Measurements from ENCODE around the gene BEST2.
A peak's percentile ranks its signal among the peaks of the same experiment; 100 is the strongest.

The BEST2 gene

DNA sequence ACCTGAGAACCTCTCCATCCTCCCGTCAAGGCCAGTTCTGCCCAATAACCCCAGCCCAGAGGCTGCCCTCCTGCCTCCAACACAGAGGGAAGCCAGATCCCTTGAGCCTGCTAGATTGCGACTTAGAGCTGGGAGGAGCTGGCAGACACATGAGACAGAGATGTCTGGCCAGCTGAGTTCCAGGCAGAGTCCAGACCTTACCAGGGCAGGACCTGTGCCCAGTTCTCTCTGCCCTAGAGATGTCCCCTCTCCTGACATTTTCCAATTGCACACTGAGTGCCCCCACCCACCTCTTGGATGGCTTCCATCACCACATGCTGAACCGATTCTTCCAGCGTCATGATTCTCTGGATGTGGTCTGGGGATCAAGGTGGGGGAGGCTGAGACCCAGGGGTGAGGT lies 20.7 kb downstream of the BEST2 start:
- DNase-seq, result no peak

DNA sequence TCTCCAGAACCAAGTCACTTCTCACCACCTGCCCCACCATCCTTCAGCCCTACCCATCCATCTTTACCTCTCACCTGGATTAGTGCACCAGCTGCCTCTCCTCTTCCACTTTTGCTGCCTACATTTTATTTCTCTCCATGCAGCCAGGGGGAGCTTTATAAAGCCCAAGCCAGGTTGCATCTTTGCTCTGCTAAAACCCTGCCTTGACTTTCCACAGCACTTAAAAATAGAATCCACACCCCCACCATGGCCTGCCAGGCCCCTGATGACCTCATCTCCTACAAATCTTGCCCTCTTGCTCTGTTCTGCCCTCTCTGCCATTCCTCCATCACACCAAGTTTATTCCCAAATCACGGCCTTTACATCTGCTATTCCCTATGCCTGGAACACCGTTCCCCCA lies 22.0 kb downstream of the BEST2 start:
- DNase-seq, result peak; percentile 48

GRCh38 chr19:12774588-12775555 lies 23.3 kb downstream of the BEST2 start, which contains the start of gene HOOK2:
HOOK2 (minus strand) TSS chr19:12775552; CDS start chr19:12775449, 103 bp downstream.
- DNase-seq, result no peak

DNA sequence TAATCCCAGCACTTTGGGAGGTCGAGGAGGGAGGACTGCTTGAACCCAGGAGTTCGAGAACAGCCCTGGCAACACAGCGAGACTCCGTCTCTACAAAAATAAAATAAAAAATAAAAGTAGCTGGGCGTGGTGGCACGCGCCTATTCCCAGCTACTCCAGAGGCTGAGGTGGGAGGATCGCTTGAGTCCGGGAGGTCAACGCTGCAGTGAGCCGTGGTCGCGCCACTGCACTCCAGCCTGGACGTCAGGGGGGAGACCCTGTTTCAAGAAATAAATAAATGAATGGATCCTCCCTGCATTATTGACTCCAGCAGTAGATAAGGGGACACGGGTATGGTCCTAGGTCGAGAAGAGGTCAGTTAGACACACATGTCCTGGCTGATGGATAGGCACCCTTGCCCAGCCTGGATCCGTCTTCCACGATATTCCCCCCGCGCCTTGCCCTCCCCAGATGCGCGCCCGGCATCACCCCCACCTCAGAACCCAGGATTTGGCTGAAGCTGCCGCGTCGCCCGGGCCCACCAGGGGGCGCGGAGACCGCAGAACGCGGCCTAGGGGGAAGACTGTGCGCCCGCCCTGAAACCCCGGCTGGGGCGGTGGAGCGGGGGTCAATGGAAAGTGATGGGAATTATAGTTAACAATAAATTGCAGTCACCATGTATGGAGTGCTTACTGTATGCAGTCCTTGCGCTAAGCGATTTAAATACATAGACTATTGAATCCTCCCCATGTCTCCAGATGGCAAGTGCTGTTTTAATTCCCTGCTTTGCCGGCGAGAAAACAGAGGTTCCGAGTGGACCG lies 25.8 kb downstream of the BEST2 start:
- peak; percentile 74 for DNase-seq

- DNase-seq, result peak; percentile 83
Observed at GRCh38 chr19:12778017-12778904, 26.7 kb downstream of the BEST2 start.

GRCh38 chr19:12778905-12779161 lies 27.2 kb downstream of the BEST2 start:
- no peak for DNase-seq

- DNase-seq, result peak; percentile 95
Observed at GRCh38 chr19:12779162-12779993, 27.8 kb downstream of the BEST2 start.

GRCh38 chr19:12782174-12782423 lies 30.5 kb downstream of the BEST2 start:
- DNase-seq, result no peak

- peak; percentile 91 for DNase-seq
Observed at GRCh38 chr19:12782424-12783290, 31.1 kb downstream of the BEST2 start.

DNA sequence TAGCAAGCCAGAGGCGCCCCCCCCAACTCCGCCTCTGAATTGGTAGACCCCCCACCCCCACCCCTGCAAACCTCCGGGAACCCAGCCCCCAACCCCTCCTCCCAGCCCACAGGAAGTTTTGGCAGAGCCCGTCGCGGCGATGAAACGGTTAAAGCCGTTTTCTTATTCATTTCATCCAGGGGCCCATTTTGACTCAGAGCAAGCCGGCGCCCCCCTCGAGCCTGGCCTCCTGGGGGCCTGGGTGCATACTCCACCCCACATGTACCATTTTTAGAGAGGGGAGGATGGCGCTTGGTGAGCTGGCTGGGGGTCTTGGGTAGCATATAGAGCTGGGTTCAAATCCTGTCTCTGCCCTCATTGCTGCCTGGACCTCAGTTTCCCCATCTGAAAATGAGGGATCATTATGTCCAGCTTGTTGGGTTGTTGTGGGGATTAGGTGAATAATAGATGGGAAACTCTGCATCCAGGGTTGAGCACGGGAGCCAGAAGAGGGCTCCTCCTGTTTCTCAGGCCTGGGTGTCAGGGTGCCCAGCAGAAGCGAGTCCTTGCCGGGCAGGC lies 31.8 kb downstream of the BEST2 start:
- DNase-seq, result peak; percentile 70

DNA sequence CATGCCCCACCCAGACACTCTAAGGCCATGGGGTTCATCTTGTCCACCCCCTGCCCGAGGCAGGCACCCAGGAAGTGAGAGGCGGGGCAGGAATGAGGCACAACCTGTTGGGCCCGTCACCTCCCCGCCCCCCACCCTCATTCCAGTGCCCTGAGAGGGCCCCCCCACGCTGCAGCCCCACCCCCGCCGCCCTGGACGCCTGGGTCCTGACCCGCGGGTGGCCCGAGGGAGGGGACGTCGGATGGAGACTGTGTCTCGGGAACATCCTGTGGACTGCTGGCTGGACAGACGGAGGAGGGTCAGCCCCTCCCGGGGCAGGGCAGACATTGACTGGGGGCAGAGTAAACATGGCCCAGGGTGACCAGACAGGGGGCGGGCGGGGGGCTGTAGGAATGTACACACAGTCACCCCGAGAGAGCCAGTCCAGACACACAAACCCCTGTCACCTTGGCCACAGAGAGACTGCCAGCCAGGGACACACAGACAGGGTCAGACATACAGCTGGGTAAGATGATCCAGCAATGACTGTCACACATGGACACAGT lies 32.3 kb downstream of the BEST2 start:
- DNase-seq, result no peak

GRCh38 chr19:12784394-12784870 lies 32.8 kb downstream of the BEST2 start:
- DNase-seq, result no peak

DNA sequence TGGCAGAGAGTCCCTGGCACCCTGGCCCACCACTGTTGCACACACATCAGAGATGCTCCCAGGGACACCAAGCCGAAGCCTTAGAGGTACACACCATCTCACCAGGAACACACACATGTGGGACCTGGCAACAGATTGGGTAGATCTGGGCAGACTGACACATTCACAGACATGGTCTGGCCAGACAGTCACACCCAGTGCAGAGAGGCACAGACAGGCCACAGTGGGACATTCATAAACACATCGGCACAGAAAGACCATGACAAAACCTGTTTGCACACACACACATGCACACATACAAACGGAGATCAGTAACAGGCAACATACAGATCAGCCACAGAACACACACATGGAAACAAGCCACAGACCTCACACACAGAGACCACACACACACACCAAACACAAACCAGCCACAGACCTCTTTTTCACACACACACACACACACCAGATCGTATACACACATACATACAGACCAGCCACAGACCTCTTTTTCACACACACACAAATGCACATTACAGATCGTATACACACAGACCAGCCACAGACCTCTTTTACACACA lies 33.4 kb downstream of the BEST2 start:
- peak; percentile 53 for DNase-seq

- no peak for DNase-seq
Observed at GRCh38 chr19:12785431-12786031, 33.9 kb downstream of the BEST2 start.

- no peak for DNase-seq
Observed at GRCh38 chr19:12786141-12786870, 34.7 kb downstream of the BEST2 start.

- no peak for DNase-seq
Observed at GRCh38 chr19:12786952-12787351, 35.4 kb downstream of the BEST2 start.

- DNase-seq, result no peak
Observed at GRCh38 chr19:12787458-12787857, 35.9 kb downstream of the BEST2 start.

DNA sequence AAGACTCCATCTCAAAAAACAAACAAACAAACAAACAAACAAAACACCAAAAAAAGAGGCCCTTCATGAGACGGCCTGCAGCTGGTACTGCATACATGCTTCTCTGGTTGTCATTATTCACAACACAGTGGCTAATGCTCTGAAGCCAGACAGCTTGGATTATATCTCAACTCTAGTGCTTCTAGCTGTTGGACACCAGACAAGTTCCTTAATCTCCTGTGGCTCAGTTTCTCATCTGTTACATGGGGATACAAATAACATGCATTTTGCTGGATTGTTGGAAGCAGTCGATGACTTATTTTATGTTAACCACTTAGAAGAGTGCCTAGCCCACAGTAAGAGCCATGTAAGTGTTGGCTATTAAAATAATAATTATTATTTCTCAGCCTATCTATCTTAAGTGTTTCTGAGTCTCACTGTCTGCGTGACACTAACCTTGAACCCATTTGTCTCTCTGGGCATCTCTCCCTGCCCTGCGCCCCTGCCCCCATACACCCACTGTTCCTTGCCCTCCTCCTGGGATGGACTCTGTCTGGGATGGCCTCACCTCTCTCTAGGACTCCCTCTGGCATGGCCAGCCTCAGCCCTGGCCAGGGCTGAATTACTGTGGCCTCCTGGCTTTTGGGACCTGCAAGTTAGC lies 36.6 kb downstream of the BEST2 start:
- DNase-seq, result no peak

Measured in fibroblast of upper back skin (primary cell).